GM12878 (cell line): ENCODE data around the gene LYG1. TPM values are rescaled to one million over a fixed set of nuclear protein-coding genes. Genes with fewer than 3 reads are reported as not detected.

ENCODE experiments used
- ATAC-seq: fragments of 200-7000 bp; cut with Tn5 transposase; 3 replicates; pipeline ENCODE4 v1.9.1; 2020; ENCODE audit warnings: mild to moderate bottlenecking, moderate library complexity
- BruUV-seq: library from RNA; stranded (reverse); fragments of 400-500 nt; replicated peaks from 2 replicates; lab custom pipeline; 2021; lab: Mats Ljungman, UMichigan
- CTCF ChIA-PET: fragments of 300-600 bp; sonication (Branson Sonifier 250); formaldehyde crosslinking; extraction: SDS; loops from one replicate; lab custom pipeline; 2021; ENCODE audit warnings: inconsistent platforms; lab: Yijun Ruan, JAX
- POLR2A ChIA-PET: fragments of 350-600 bp; formaldehyde crosslinking; extraction: SDS; loops from one replicate; lab custom pipeline; 2021; ENCODE audit warnings: inconsistent platforms; lab: Charles Lee
- RAD21 ChIA-PET: fragments of 300-600 bp; sonication (Branson Sonifier 250); formaldehyde crosslinking; loops from one replicate; lab custom pipeline; 2023; ENCODE audit warnings: antibody characterized with exemption; ENCODE audit not compliant: unreplicated experiment; lab: Charles Lee
- SMC1A ChIA-PET: fragments of 300-600 bp; sonication (Branson Sonifier 250); formaldehyde crosslinking; loops from one replicate; lab custom pipeline; 2023; ENCODE audit not compliant: unreplicated experiment, uncharacterized antibody; lab: Charles Lee
- DNase-seq: peaks from one replicate; pipeline ENCODE4 v3.0.0-alpha.2; 2011; ENCODE audit warnings: low read depth, low spot score
- FAIRE-seq: peaks from 3 replicates; lab custom pipeline; 2011; peaks lifted over from hg19 to GRCh38; lab: Jason Lieb, UNC
- H2AFZ ChIP-seq: 2 replicates; pipeline ENCODE4 v1.6.0; 2011; ENCODE audit warnings: low read depth, low read length, control low read depth; ENCODE audit not compliant: control insufficient read depth
- H3K27ac ChIP-seq: 2 replicates; pipeline ENCODE4 v1.5.1; 2011; ENCODE audit warnings: control low read depth; ENCODE audit not compliant: control insufficient read depth, insufficient read depth
- H3K27me3 ChIP-seq, 2 experiments: replicated peaks in 1 of 2; 2 replicates each; pipeline versions ENCODE4 v1.6.0 to v1.6.1; 2011; ENCODE audit warnings: low read length in 1 of 2; ENCODE audit not compliant: control insufficient read depth in 2 of 2, insufficient read depth in 2 of 2
- H3K36me3 ChIP-seq, 2 experiments: 2 replicates each; pipeline ENCODE4 v1.5.1; 2011; ENCODE audit warnings: low read length in 1 of 2; ENCODE audit not compliant: control insufficient read depth in 2 of 2, insufficient read depth in 2 of 2
- H3K4me1 ChIP-seq: 2 replicates; pipeline ENCODE4 v1.6.1; 2011; ENCODE audit warnings: mild to moderate bottlenecking, low read length, moderate library complexity, mixed read lengths; ENCODE audit not compliant: control insufficient read depth, insufficient read depth
- H3K4me2 ChIP-seq: 2 replicates; pipeline ENCODE4 v1.6.0; 2011; ENCODE audit warnings: control low read depth; ENCODE audit not compliant: control insufficient read depth, insufficient read depth
- H3K4me3 ChIP-seq: fragments of 200-600 bp; sonication (generic); 2 replicates; pipeline ENCODE4 v1.5.1; 2016
- H3K79me2 ChIP-seq: 2 replicates; pipeline ENCODE4 v1.6.0; 2011; ENCODE audit warnings: low read length; ENCODE audit not compliant: control insufficient read depth, insufficient read depth
- H3K9ac ChIP-seq: 2 replicates; pipeline ENCODE4 v1.8.0; 2011; ENCODE audit warnings: low read length, control low read depth, mixed read lengths; ENCODE audit not compliant: control insufficient read depth, insufficient read depth
- H3K9me3 ChIP-seq: replicated peaks from 3 replicates; pipeline ENCODE4 v1.5.1; 2011; ENCODE audit warnings: mild to moderate bottlenecking, low read length; ENCODE audit not compliant: control insufficient read depth, insufficient read depth
- H4K20me1 ChIP-seq: 2 replicates; pipeline ENCODE4 v1.6.0; 2011; ENCODE audit not compliant: control insufficient read depth, insufficient read depth
- CHD1 ChIP-seq: IDR thresholded peaks from 2 replicates; pipeline ENCODE4 v1.6.1; 2012; ENCODE audit warnings: low read depth, low read length, improper control_type of control experiment
- IKZF2 ChIP-seq, 2 experiments: fragments of 450-650 bp; IDR thresholded peaks; 2 replicates each; pipeline ENCODE4 v1.6.1; 2017; ENCODE audit warnings: mild to moderate bottlenecking in 2 of 2, moderate library complexity in 2 of 2
- MEF2B ChIP-seq: fragments of 450-650 bp; IDR thresholded peaks from 2 replicates; pipeline ENCODE4 v1.6.1; 2018; ENCODE audit warnings: mild to moderate bottlenecking, moderate library complexity; ENCODE audit not compliant: partially characterized antibody, poor library complexity, severe bottlenecking
- PAX8 ChIP-seq: fragments of 450-650 bp; IDR thresholded peaks from 2 replicates; pipeline ENCODE4 v1.6.1; 2017; ENCODE audit warnings: mild to moderate bottlenecking, moderate library complexity
- SIX5 ChIP-seq: IDR thresholded peaks from 2 replicates; pipeline ENCODE4 v1.6.1; 2011; ENCODE audit warnings: mild to moderate bottlenecking, low read depth, low read length, moderate library complexity; ENCODE audit not compliant: severe bottlenecking
- WGBS: methylation state at CpG from one replicate; pipeline ENCODE4 v1.1.6; 2016; ENCODE audit warnings: low lambda C conversion rate; ENCODE audit not compliant: insufficient replicate concordance, insufficient coverage; ENCODE audit errors: missing lambda C conversion rate; 5-methylcytosine and 5-hydroxymethylcytosine counted together
- in situ Hi-C: fragments of 300-500 bp; cut with MboI; formaldehyde crosslinking; loops from 9 replicates; pipeline ENCODE4 v1.14.3; 2018; ENCODE audit warnings: mixed read lengths
- intact Hi-C: fragments of 100-400 bp; cut with micrococcal nuclease; formaldehyde crosslinking; loops from one replicate; pipeline ENCODE4 v1.14.2; 2022; ENCODE audit not compliant: unreplicated experiment
- polyA plus RNA-seq, 11 experiments: library from polyadenylated mRNA; depleted of rRNA in 4 of 11; unstranded in 6 of 11; stranded (reverse) in 5 of 11; fragments of >200 nt; fragmentation: Nextera tagmentation in 4 of 11; fragmentation: Illumina TruSeq in 1 of 11; extraction: Ambion mirVana in 4 of 11; extraction: Trizol in 1 of 11; gene quantifications; 1 replicate in 1 of 11; 2 replicates in 10 of 11; pipeline versions ENCODE4 v1.2.1 to v1.2.3, GENCODE V29; 2011 to 2016; ENCODE audit warnings: inconsistent platforms in 2 of 11, missing spikeins in 2 of 11, low read depth in 1 of 11
- total RNA-seq, 4 experiments: library from RNA; depleted of rRNA in 3 of 4; stranded (reverse); fragments of >200 nt in 3 of 4; fragmentation: Illumina TruSeq in 1 of 4; extraction: Trizol in 1 of 4; gene quantifications; 2 replicates each; pipeline versions ENCODE4 v1.2.1 to v1.2.3, GENCODE V29; 2013 to 2021
- TF ChIP-seq, protein P1 (sequence below): fragments of 450-650 bp; IDR thresholded peaks from 2 replicates; pipeline ENCODE4 v1.6.1; 2016; ENCODE audit warnings: mild to moderate bottlenecking
- TF ChIP-seq, protein P2 (sequence below): fragments of 450-650 bp; IDR thresholded peaks from 2 replicates; pipeline ENCODE4 v1.6.1; 2017; ENCODE audit warnings: mild to moderate bottlenecking, moderate library complexity

Gene LYG1
- total and polyA plus RNA-seq, 10 of the 15 experiments (the other 5 are each of a cell fraction or from before 2014, with no cell fraction given): 0.27 to 1.3 (median 0.79) TPM; not detected in 1

DNA sequence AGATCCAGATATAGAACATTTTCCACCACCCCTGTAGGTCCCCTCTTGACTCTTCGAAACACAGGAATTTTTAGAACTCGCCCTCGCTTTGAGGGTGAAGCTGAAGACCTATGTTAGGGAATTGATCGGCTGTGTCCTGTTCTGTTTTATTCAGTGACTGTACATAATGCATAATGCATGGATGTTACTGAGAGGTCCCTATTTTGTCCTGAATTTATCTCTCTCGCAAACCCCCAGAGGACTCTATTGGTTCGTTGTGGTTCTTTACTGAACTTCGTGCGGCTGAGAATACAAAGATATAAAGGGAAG is 35.8 kb upstream of the LYG1 start:
- ChIA-PET RAD21 (interaction anchor here (0.8 to 4.5 kb wide), 6 partner anchors 11 to 605 kb away, joined by 3 to 29 read pairs (median 4); partner anchors contain the start of genes C2orf15 and MGAT4A), CTCF (interaction anchor here (0.7 to 2.7 kb wide), 13 partner anchors 9 to 251 kb away, joined by 3 to 15 read pairs (median 5); partner anchors contain the start of genes C2orf15, LIPT1, REV1 and TSGA10), POLR2A (interaction anchor here (0.6 to 3.6 kb wide), 12 partner anchors 9 to 1644 kb away, joined by 3 to 30 read pairs (median 4); partner anchors contain the start of genes C2orf15, LIPT1 and TSGA10), SMC1A (interaction anchor here (0.9 to 5.6 kb wide), 10 partner anchors 11 to 271 kb away, joined by 3 to 32 read pairs (median 5); no protein-coding TSS in a partner anchor)
- TF ChIP-seq, protein P1, sequence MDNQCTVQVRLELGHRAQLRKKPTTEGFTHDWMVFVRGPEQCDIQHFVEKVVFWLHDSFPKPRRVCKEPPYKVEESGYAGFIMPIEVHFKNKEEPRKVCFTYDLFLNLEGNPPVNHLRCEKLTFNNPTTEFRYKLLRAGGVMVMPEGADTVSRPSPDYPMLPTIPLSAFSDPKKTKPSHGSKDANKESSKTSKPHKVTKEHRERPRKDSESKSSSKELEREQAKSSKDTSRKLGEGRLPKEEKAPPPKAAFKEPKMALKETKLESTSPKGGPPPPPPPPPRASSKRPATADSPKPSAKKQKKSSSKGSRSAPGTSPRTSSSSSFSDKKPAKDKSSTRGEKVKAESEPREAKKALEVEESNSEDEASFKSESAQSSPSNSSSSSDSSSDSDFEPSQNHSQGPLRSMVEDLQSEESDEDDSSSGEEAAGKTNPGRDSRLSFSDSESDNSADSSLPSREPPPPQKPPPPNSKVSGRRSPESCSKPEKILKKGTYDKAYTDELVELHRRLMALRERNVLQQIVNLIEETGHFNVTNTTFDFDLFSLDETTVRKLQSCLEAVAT: peak; percentile 45; the same call in 1 of the 2 replicates
- TF ChIP-seq, protein P2, sequence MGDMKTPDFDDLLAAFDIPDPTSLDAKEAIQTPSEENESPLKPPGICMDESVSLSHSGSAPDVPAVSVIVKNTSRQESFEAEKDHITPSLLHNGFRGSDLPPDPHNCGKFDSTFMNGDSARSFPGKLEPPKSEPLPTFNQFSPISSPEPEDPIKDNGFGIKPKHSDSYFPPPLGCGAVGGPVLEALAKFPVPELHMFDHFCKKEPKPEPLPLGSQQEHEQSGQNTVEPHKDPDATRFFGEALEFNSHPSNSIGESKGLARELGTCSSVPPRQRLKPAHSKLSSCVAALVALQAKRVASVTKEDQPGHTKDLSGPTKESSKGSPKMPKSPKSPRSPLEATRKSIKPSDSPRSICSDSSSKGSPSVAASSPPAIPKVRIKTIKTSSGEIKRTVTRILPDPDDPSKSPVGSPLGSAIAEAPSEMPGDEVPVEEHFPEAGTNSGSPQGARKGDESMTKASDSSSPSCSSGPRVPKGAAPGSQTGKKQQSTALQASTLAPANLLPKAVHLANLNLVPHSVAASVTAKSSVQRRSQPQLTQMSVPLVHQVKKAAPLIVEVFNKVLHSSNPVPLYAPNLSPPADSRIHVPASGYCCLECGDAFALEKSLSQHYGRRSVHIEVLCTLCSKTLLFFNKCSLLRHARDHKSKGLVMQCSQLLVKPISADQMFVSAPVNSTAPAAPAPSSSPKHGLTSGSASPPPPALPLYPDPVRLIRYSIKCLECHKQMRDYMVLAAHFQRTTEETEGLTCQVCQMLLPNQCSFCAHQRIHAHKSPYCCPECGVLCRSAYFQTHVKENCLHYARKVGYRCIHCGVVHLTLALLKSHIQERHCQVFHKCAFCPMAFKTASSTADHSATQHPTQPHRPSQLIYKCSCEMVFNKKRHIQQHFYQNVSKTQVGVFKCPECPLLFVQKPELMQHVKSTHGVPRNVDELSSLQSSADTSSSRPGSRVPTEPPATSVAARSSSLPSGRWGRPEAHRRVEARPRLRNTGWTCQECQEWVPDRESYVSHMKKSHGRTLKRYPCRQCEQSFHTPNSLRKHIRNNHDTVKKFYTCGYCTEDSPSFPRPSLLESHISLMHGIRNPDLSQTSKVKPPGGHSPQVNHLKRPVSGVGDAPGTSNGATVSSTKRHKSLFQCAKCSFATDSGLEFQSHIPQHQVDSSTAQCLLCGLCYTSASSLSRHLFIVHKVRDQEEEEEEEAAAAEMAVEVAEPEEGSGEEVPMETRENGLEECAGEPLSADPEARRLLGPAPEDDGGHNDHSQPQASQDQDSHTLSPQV: no peak
- 0 out of 2 replicates have a peak, but pooled peaks have one; percentile 10 for TF ChIP-seq PAX8
- TF ChIP-seq CHD1: no peak
- 0 out of 4 replicates have a peak, but pooled peaks of 1 of the 2 experiments have one; percentile 50 for TF ChIP-seq IKZF2 (IDR thresholded peaks at IDR 0.05)
- no peak for TF ChIP-seq SIX5
- TF ChIP-seq MEF2B: peak; percentile 52
- ATAC-seq (peak; percentile 8), DNase-seq (no peak), FAIRE-seq (no peak)
- peaks cover 76% of the 10 kb centered on the region for H3K79me2 ChIP-seq
- peak overlapping the region; percentile 89 for H3K4me3 ChIP-seq
- peaks cover 0 to 10% of the 10 kb centered on the region in 2 experiments; a peak in 1 of 4 replicates for H3K36me3 ChIP-seq
- H3K27me3 ChIP-seq: no peaks in the 10 kb centered on the region
- intact Hi-C loops: loop anchor here (1.0 to 5.0 kb wide), 4 partner anchors 154 to 249 kb away; partner anchors contain the start of genes LIPT1, MITD1, MRPL30 and REV1
- H4K20me1 ChIP-seq: no peaks in the 10 kb centered on the region
- peak overlapping the region; percentile 98 for H3K4me2 ChIP-seq
- peak overlapping the region; percentile 98 for H3K27ac ChIP-seq
- in situ Hi-C loops: no loop called here
- H3K4me1 ChIP-seq: peaks cover 5% of the 10 kb centered on the region
- H3K9me3 ChIP-seq: no peaks in the 10 kb centered on the region
- H2AFZ ChIP-seq: peak overlapping the region; percentile 94
- no TSS peak for BruUV-seq
- H3K9ac ChIP-seq: peak overlapping the region; percentile 85
- WGBS: 1% methylated on average over 8 of the region's 8 CpGs
